Epithelial cell of proximal tubule (primary cell): ENCODE measurements around the gene SORL1-AS1. TPM values are rescaled to one million over a fixed set of nuclear protein-coding genes. Genes with fewer than 3 reads are reported as not detected.

Experiments
- DNase-seq: peaks from one replicate; pipeline ENCODE4 v3.0.0-alpha.2; 2011; ENCODE audit warnings: low read depth
- H3K4me3 ChIP-seq: 2 replicates; pipeline ENCODE4 v1.5.1; 2011; ENCODE audit warnings: low read depth, mild to moderate bottlenecking, low read length
- CTCF ChIP-seq: conservative IDR thresholded peaks from 2 replicates; pipeline ENCODE4 v1.5.1; 2012; ENCODE audit warnings: low read depth, mild to moderate bottlenecking, low read length
- total RNA-seq: library from RNA; depleted of rRNA; stranded (reverse); fragments of >200 nt; gene quantifications from 2 replicates; pipeline ENCODE4 v1.2.3, GENCODE V29; 2015

Gene SORL1-AS1

GRCh38 chr11:121394785-121395184, 58.0 kb downstream of the SORL1-AS1 start:
- H3K4me3 ChIP-seq: no peak overlapping the region
- no peak for TF ChIP-seq CTCF
- no peak for DNase-seq

- TF ChIP-seq CTCF: no peak
- no peak for DNase-seq
- no peak overlapping the region for H3K4me3 ChIP-seq
Measured at GRCh38 chr11:121393855-121394254, 58.9 kb downstream of the SORL1-AS1 start.

GRCh38 chr11:121391914-121392313, 60.9 kb downstream of the SORL1-AS1 start:
- no peak for TF ChIP-seq CTCF
- no peak for DNase-seq
- no peak overlapping the region for H3K4me3 ChIP-seq

GRCh38 chr11:121389651-121390050, 63.1 kb downstream of the SORL1-AS1 start:
- no peak for TF ChIP-seq CTCF
- DNase-seq: no peak
- no peak overlapping the region for H3K4me3 ChIP-seq

Other genes with a start within 250 kb of the SORL1-AS1 start
- gene SC5D, start 160.2 kb downstream of the SORL1-AS1 start, total RNA-seq: 20.8 and 42.3 TPM in 2 replicates
- gene SORL1, start 653 bp downstream of the SORL1-AS1 start, total RNA-seq: 1.5 and 7.8 TPM in 2 replicates